Kidney epithelial cell (primary cell): ENCODE data around the gene NDUFB10. TPM values are rescaled to one million over a fixed set of nuclear protein-coding genes. Genes with fewer than 3 reads are reported as not detected.

ENCODE experiments used
- DNase-seq: peaks from one replicate; pipeline ENCODE4 v3.0.0-alpha.2; 2010; ENCODE audit warnings: low read depth
- H3K27me3 ChIP-seq: 2 replicates; pipeline ENCODE4 v1.6.0; 2011; ENCODE audit warnings: low read length; ENCODE audit not compliant: control insufficient read depth, insufficient read depth
- H3K36me3 ChIP-seq: 2 replicates; pipeline ENCODE4 v1.5.1; 2011; ENCODE audit warnings: low read length; ENCODE audit not compliant: control insufficient read depth, insufficient read depth
- H3K4me3 ChIP-seq: 2 replicates; pipeline ENCODE4 v1.5.1; 2011; ENCODE audit warnings: low read depth, mild to moderate bottlenecking, control low read depth, low read length
- total RNA-seq: library from RNA; depleted of rRNA; stranded (reverse); fragments of >200 nt; gene quantifications from 2 replicates; pipeline ENCODE4 v1.2.3, GENCODE V29; 2015
- TF ChIP-seq, protein P1 (sequence below): IDR thresholded peaks from 2 replicates; pipeline ENCODE4 v1.5.1; 2011; ENCODE audit warnings: mild to moderate bottlenecking, moderate library complexity, low read length, control low read depth, inconsistent platforms; ENCODE audit not compliant: insufficient read depth, poor library complexity, severe bottlenecking

The NDUFB10 gene
- total RNA-seq, 1 donor from 2014 or later: 280 TPM

DNA sequence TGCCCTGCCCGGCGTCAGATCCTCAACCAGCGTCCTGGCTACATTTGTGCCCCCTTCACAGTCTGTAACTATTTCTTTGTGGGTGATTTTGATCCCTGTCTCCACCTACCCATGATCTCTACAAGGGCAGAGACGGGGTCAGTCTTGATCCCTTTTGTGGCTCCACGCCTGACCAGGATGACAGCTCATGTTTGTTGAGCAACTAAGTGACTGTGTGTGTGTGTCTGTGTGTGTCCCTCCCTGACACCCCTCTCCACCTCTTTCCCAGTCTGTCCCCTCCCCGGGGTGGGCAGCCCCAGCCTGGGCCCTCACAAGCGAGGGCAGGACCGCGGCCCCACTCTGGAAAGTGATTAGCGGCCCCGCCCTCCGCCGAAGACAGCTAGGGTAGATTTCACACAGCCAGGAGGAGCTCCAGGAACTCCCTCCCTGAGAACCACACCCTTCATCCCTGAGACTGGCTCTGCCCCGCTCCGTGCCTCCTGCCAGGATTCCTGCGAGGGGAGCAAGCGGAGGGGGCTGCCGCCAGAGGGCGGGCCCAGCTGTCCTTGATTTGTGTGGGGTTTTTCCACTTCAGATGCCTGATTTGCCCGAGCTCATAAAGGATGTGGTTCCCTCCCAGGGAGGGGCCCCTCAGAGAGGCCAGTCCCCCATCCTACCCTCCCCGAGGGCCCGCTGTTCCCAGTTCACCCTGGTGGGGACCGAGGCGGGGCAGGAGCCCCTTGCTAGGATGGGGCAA is 35.9 kb upstream of the NDUFB10 start:
- Histone ChIP-seq H3K27me3 (peaks cover 43% of the 10 kb centered on the region), H3K4me3 (no peak overlapping the region), H3K36me3 (no peaks in the 10 kb centered on the region)
- DNase-seq: no peak
- TF ChIP-seq, protein P1, sequence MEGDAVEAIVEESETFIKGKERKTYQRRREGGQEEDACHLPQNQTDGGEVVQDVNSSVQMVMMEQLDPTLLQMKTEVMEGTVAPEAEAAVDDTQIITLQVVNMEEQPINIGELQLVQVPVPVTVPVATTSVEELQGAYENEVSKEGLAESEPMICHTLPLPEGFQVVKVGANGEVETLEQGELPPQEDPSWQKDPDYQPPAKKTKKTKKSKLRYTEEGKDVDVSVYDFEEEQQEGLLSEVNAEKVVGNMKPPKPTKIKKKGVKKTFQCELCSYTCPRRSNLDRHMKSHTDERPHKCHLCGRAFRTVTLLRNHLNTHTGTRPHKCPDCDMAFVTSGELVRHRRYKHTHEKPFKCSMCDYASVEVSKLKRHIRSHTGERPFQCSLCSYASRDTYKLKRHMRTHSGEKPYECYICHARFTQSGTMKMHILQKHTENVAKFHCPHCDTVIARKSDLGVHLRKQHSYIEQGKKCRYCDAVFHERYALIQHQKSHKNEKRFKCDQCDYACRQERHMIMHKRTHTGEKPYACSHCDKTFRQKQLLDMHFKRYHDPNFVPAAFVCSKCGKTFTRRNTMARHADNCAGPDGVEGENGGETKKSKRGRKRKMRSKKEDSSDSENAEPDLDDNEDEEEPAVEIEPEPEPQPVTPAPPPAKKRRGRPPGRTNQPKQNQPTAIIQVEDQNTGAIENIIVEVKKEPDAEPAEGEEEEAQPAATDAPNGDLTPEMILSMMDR: peak; percentile 57

DNA sequence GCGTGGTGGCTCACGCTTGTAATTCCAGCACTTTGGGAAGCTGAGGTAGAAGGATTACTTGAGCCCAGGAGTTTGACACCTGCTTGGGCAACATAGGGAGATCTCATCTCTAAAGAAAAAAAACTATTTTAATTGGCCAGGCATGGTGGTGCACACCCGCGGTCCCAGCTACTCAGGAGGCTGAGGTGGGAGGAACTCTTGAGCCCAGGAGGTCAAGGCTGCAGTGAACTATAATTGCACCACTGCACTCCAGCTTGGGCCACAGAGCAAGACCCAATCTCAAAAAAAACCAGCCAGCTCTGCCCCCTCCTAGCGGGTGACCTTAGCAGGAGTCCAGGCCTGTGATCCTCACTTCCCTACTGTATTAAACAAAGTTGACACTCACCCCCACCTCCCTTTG is 35.2 kb upstream of the NDUFB10 start:
- TF ChIP-seq, protein P1: no peak
- Histone ChIP-seq H3K27me3 (peaks cover 36% of the 10 kb centered on the region), H3K4me3 (no peak overlapping the region), H3K36me3 (no peaks in the 10 kb centered on the region)
- DNase-seq: no peak

DNA sequence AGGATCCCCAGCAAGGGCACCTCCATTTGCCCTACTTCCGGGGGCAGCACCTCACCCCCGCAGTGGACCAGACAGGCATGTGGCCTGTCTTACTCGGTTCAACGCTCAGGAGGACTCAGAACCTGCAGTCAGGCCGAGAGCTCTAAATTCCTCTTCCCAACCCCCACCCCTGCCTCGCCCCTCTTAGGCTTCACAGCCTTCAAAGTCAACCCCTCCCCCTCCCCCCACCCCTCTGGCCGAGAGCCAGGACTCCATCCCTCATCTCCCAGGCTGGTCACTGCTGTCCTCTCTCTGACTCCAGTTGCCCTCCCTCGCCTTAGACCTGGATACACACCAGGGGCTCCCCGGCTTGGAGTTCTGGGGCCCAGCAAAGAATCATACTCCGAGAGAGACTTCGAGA is 33.1 kb upstream of the NDUFB10 start:
- TF ChIP-seq, protein P1: no peak
- Histone ChIP-seq H3K4me3 (no peak overlapping the region), H3K36me3 (no peaks in the 10 kb centered on the region), H3K27me3 (peaks cover 17% of the 10 kb centered on the region)
- no peak for DNase-seq

DNA sequence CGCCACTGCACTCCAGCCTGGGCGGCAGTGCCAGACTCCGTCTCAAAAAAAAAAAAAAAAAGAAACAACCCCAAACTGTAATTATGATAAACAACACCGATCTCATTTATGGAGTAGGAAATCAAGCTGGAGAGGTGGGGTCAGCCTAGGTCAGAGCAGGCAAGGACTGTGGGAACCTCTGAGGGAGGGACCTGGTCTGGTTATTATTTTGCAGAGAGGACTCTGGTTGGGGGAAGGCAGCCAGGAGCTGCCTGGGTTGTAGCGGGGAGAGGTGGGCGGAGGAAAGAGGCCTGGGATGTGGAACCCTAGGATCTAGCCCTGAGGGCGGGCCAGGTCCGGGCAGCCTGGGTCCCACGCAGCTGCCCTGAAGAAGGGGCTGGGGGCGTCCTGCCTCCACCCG is 30.2 kb upstream of the NDUFB10 start:
- Histone ChIP-seq H3K27me3 (peaks cover 2% of the 10 kb centered on the region), H3K4me3 (peak overlapping the region; percentile 51), H3K36me3 (no peaks in the 10 kb centered on the region)
- DNase-seq: no peak
- TF ChIP-seq, protein P1: no peak

DNA sequence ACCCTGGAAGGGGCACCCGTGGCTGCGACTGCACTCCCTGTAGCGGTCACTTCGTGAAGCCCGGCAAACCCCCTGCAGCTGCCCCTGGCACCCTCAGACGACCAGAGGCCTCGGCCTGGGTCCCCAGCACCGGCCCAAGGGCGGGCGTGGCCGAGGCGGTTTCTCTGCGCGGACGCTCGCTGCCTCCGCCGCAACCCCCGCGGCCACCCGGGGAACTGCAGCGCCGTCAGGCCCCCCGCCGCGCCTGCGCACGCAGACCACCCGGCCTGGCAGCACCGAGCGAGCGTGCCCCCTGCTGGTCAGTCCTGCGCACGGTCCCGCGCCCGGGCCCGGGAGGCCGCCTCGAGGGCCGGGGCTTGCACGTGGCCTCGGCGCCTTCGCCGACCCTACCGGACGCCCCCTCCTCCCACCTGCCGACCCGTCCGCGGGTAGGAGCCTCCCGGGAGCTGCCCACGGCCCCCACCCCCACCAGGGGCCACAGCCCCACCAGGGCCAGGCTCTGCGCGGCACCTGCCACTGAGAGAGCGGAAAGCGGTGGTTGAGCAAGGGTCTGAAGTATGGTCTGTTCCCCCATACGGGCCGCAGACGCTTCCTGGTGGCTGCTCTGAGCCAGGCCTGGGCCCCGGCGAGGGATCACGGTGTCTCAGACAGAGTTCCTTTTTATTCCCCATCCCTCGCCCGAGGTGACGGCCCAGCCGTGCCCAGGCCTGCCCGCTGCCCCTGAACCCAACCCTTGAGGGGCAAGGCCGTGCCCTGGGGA is 29.6 kb upstream of the NDUFB10 start:
- Histone ChIP-seq H3K4me3 (peak overlapping the region; percentile 51), H3K36me3 (no peaks in the 10 kb centered on the region), H3K27me3 (peaks cover 2% of the 10 kb centered on the region)
- TF ChIP-seq, protein P1: peak; percentile 30
- no peak for DNase-seq
